KMS-11 (cell line): ENCODE measurements around the gene CRYBG1.

Source experiments
- H2AFZ ChIP-seq: fragments of 200-600 bp; sonication (generic); 2 replicates; pipeline ENCODE4 v1.6.1; 2016; ENCODE audit warnings: antibody characterized with exemption, mixed run types, low read depth
- H3K27ac ChIP-seq: fragments of 200-600 bp; sonication (generic); 2 replicates; pipeline ENCODE4 v1.6.1; 2016; ENCODE audit warnings: mild to moderate bottlenecking, mixed run types
- H3K27me3 ChIP-seq: fragments of 200-600 bp; sonication (generic); 2 replicates; pipeline ENCODE4 v1.6.1; 2017; ENCODE audit warnings: mild to moderate bottlenecking, low read depth, mixed run types, moderate library complexity; ENCODE audit not compliant: insufficient read depth
- H3K36me3 ChIP-seq: fragments of 200-600 bp; sonication (generic); 2 replicates; pipeline ENCODE4 v1.6.1; 2017; ENCODE audit warnings: mild to moderate bottlenecking, mixed run types; ENCODE audit not compliant: insufficient read depth
- H3K4me1 ChIP-seq: fragments of 200-600 bp; sonication (generic); 2 replicates; pipeline ENCODE4 v1.6.1; 2016; ENCODE audit warnings: mild to moderate bottlenecking, low read depth, mixed run types; ENCODE audit not compliant: poor library complexity, severe bottlenecking
- H3K4me2 ChIP-seq: fragments of 200-600 bp; sonication (generic); 2 replicates; pipeline ENCODE4 v1.7.0; 2016; ENCODE audit warnings: mild to moderate bottlenecking, mixed run types
- H3K4me3 ChIP-seq: fragments of 200-600 bp; sonication (generic); IDR thresholded peaks from 2 replicates; pipeline ENCODE4 v1.6.1; 2017; ENCODE audit warnings: low read depth, low read length, mixed read lengths; ENCODE audit not compliant: insufficient read depth
- H3K79me2 ChIP-seq: fragments of 200-600 bp; sonication (generic); 2 replicates; pipeline ENCODE4 v1.6.1; 2016; ENCODE audit warnings: low read depth, mixed run types; ENCODE audit not compliant: insufficient read depth
- H3K9ac ChIP-seq: fragments of 200-600 bp; sonication (generic); 2 replicates; pipeline ENCODE4 v1.6.1; 2016; ENCODE audit warnings: mild to moderate bottlenecking, mixed run types
- H4K20me1 ChIP-seq: fragments of 200-600 bp; sonication (generic); 2 replicates; pipeline ENCODE4 v1.6.1; 2016; ENCODE audit warnings: mild to moderate bottlenecking, mixed run types; ENCODE audit not compliant: insufficient read depth
- CTCF ChIP-seq: fragments of 200-600 bp; sonication (generic); conservative IDR thresholded peaks from 2 replicates; pipeline ENCODE4 v1.6.1; 2017; ENCODE audit warnings: low read depth, mild to moderate bottlenecking, antibody characterized with exemption, low read length, moderate library complexity, mixed read lengths

The CRYBG1 gene

GRCh38 chr6:106474466-106474865 is 113.9 kb downstream of the CRYBG1 start:
- Histone ChIP-seq H3K27ac (no peak overlapping the region), H4K20me1 (no peaks in the 10 kb centered on the region), H3K79me2 (no peaks in the 10 kb centered on the region), H3K36me3 (no peaks in the 10 kb centered on the region), H3K9ac (no peak overlapping the region), H3K4me1 (no peaks in the 10 kb centered on the region), H3K4me2 (no peak overlapping the region), H3K27me3 (no peaks in the 10 kb centered on the region), H3K4me3 (no peak overlapping the region), H2AFZ (no peak overlapping the region)
- no peak for TF ChIP-seq CTCF

GRCh38 chr6:106475284-106475683 is 114.8 kb downstream of the CRYBG1 start:
- Histone ChIP-seq H3K27ac (no peak overlapping the region), H3K4me2 (no peak overlapping the region)

GRCh38 chr6:106476331-106477105 is 116.0 kb downstream of the CRYBG1 start:
- no peak overlapping the region for H3K4me3 ChIP-seq
- no peaks in the 10 kb centered on the region for H3K27me3 ChIP-seq
- H3K79me2 ChIP-seq = no peaks in the 10 kb centered on the region
- TF ChIP-seq CTCF = no peak
- H3K4me2 ChIP-seq = no peak overlapping the region
- H3K36me3 ChIP-seq = no peaks in the 10 kb centered on the region
- no peak overlapping the region for H3K27ac ChIP-seq
- no peaks in the 10 kb centered on the region for H4K20me1 ChIP-seq
- H2AFZ ChIP-seq = no peak overlapping the region
- no peaks in the 10 kb centered on the region for H3K4me1 ChIP-seq
- no peak overlapping the region for H3K9ac ChIP-seq

More at GRCh38 chr6:106475284-106475683, 114.8 kb downstream of the CRYBG1 start:
- H3K36me3 ChIP-seq = no peaks in the 10 kb centered on the region
- H3K4me1 ChIP-seq = no peaks in the 10 kb centered on the region
- TF ChIP-seq CTCF = no peak
- no peaks in the 10 kb centered on the region for H4K20me1 ChIP-seq
- H3K27me3 ChIP-seq = no peaks in the 10 kb centered on the region
- H3K79me2 ChIP-seq = no peaks in the 10 kb centered on the region
- H3K9ac ChIP-seq = no peak overlapping the region
- H3K4me3 ChIP-seq = no peak overlapping the region
- no peak overlapping the region for H2AFZ ChIP-seq

GRCh38 chr6:106477146-106477545 is 116.6 kb downstream of the CRYBG1 start:
- H3K4me3 ChIP-seq = no peak overlapping the region
- H3K36me3 ChIP-seq = no peaks in the 10 kb centered on the region
- H3K9ac ChIP-seq = no peak overlapping the region
- no peaks in the 10 kb centered on the region for H4K20me1 ChIP-seq
- H3K27ac ChIP-seq = no peak overlapping the region
- H2AFZ ChIP-seq = no peak overlapping the region
- no peak overlapping the region for H3K4me2 ChIP-seq
- no peaks in the 10 kb centered on the region for H3K4me1 ChIP-seq
- H3K27me3 ChIP-seq = no peaks in the 10 kb centered on the region
- no peaks in the 10 kb centered on the region for H3K79me2 ChIP-seq
- no peak for TF ChIP-seq CTCF
